GM10266 (cell line): ENCODE results near the gene GYG2.
"Not testable (repeated sequence)": the region's sequence is repeated elsewhere in the genome, so short reads cannot be mapped to it uniquely, and the experiment has no call there.

Experiments used
- DNase-seq: peaks from one replicate; pipeline ENCODE4 v3.0.0; 2012; ENCODE audit errors: extremely low spot score
- CTCF ChIP-seq: IDR thresholded peaks from 2 replicates; pipeline ENCODE4 v1.5.1; 2012; ENCODE audit warnings: mild to moderate bottlenecking, low read depth; ENCODE audit not compliant: control insufficient read depth, insufficient read depth; ENCODE audit errors: missing control alignments

GYG2 gene

GRCh38 chrX:2875798-2876399 is 47.2 kb downstream of the GYG2 start:
- TF ChIP-seq CTCF: no peak
- DNase-seq: no peak

GRCh38 chrX:2878563-2878962 is 49.8 kb downstream of the GYG2 start:
- no peak for DNase-seq
- TF ChIP-seq CTCF: no peak

DNA sequence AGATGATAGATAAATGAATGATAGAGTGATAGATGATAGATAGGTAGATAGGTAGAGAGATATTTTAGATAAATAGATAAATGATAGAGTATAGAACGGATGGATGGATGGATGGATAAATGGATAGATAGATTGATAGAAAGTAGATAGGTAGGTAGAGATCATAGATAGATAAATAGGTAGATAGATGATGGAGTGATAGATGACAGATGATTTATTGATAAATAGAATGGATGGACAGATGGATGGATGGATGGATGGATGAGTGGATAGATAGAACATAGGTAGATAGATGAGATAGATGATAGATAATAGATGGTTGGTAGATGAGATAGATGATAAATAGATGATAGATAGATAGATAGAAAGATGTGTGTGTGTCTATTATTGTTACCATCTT is 50.9 kb downstream of the GYG2 start:
- DNase-seq: no peak
- no peak for TF ChIP-seq CTCF

DNA sequence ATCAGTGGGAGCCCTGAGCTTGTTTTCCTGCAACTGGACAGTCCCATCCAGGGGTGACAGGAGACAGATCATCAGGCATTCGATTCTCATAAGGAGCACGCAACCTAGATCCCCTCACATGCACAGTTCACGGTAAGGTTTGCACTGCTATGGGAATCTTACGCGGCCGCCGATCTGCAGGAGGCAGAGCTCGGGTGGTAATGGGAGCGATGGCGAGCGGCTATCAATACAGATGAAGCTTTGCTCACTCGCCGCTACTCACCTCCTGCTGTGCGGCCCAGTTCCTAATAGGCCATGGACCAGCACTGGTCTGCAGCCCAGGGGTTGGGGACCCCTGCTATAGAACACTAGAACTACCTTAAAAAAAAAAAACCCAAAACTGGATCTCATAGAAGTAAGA is 55.0 kb downstream of the GYG2 start:
- no peak for DNase-seq
- no peak for TF ChIP-seq CTCF

GRCh38 chrX:2888309-2888708 is 59.6 kb downstream of the GYG2 start:
- no peak for TF ChIP-seq CTCF
- no peak for DNase-seq

GRCh38 chrX:2889045-2889605 is 60.4 kb downstream of the GYG2 start:
- DNase-seq: no peak
- no peak for TF ChIP-seq CTCF

GRCh38 chrX:2889706-2890490 is 61.2 kb downstream of the GYG2 start:
- DNase-seq: not testable (repeated sequence)
- peak; percentile 15 for TF ChIP-seq CTCF

- DNase-seq: not testable (repeated sequence)
These were observed 62.1 kb downstream of the GYG2 start for GRCh38 chrX:2890536-2891460.
